A549 (cell line): ENCODE results near the gene SLC38A11.

Experiments
- CBX2 ChIP-seq: fragments of 200-600 bp; sonication (generic); IDR thresholded peaks from 2 replicates; pipeline ENCODE4 v1.6.1; 2016; ENCODE audit warnings: low read depth, mild to moderate bottlenecking, borderline replicate concordance
- CEBPB ChIP-seq, 2 experiments: fragments of >200 bp in 1 of 2; sonication (Bioruptor Twin) in 1 of 2; formaldehyde crosslinking in 1 of 2; IDR thresholded peaks; 2 replicates each; pipeline ENCODE4 v1.6.1; 2012 to 2016
- CHD2 ChIP-seq: fragments of 150-350 bp; IDR thresholded peaks from 2 replicates; pipeline ENCODE4 v1.6.1; 2014; ENCODE audit warnings: low read length; ENCODE audit not compliant: partially characterized antibody
- CTCF ChIP-seq: fragments of >200 bp; sonication (Bioruptor Twin); formaldehyde crosslinking; IDR thresholded peaks from 3 replicates; pipeline ENCODE4 v1.5.1; 2016
- EHF ChIP-seq: fragments of 250-450 bp; sonication (Bioruptor Pico); IDR thresholded peaks from 2 replicates; pipeline ENCODE4 v1.5.0; 2020; ENCODE audit warnings: mild to moderate bottlenecking
- ESRRA ChIP-seq: fragments of 150-350 bp; IDR thresholded peaks from 2 replicates; pipeline ENCODE4 v1.6.1; 2014; ENCODE audit warnings: mild to moderate bottlenecking, low read length, borderline replicate concordance
- HES2 ChIP-seq: fragments of >200 bp; sonication (Bioruptor Twin); formaldehyde crosslinking; IDR thresholded peaks from 2 replicates; pipeline ENCODE4 v1.6.1; 2016
- HOXA7 ChIP-seq: fragments of 250-450 bp; sonication (Bioruptor Pico); IDR thresholded peaks from 2 replicates; pipeline ENCODE4 v1.5.0; 2020; ENCODE audit warnings: mild to moderate bottlenecking, moderate library complexity
- MAFK ChIP-seq: fragments of 450-650 bp; IDR thresholded peaks from 2 replicates; pipeline ENCODE4 v1.6.1; 2014; ENCODE audit not compliant: partially characterized antibody
- NR3C1 ChIP-seq: fragments of >200 bp; sonication (Bioruptor Twin); formaldehyde crosslinking; IDR thresholded peaks from 3 replicates; pipeline ENCODE4 v1.6.1; 2017
- REST ChIP-seq: fragments of 200-600 bp; sonication (generic); IDR thresholded peaks from 2 replicates; pipeline ENCODE4 v1.6.1; 2016; ENCODE audit warnings: antibody characterized with exemption, mild to moderate bottlenecking, moderate library complexity
- SMC3 ChIP-seq: fragments of >200 bp; sonication (Bioruptor Twin); formaldehyde crosslinking; IDR thresholded peaks from 3 replicates; pipeline ENCODE4 v1.6.1; 2018; ENCODE audit warnings: inconsistent platforms
- ZC3H11A ChIP-seq: fragments of 450-650 bp; IDR thresholded peaks from 2 replicates; pipeline ENCODE4 v1.6.1; 2014; ENCODE audit warnings: antibody characterized with exemption, mild to moderate bottlenecking
- ZSCAN20 ChIP-seq: fragments of 250-450 bp; sonication (Bioruptor Pico); IDR thresholded peaks from 2 replicates; pipeline ENCODE4 v1.8.0; 2022; ENCODE audit warnings: mild to moderate bottlenecking, moderate library complexity

GRCh38 chr2:164975891-164976290 lies 20.6 kb upstream of the SLC38A11 start:
- TF ChIP-seq REST (no peak), ZC3H11A (no peak), CHD2 (no peak), CBX2 (no peak), CTCF (no peak), HES2 (no peak), CEBPB (IDR thresholded peaks at IDR 0.05) (no peak), HOXA7 (CRISPR knock-in tag) (no peak), EHF (CRISPR knock-in tag) (no peak), ZSCAN20 (CRISPR knock-in tag) (no peak), NR3C1 (no peak), SMC3 (no peak), MAFK (no peak), ESRRA (no peak)
